HG03469 (cell line): ENCODE measurements around the gene ERC1.
"Not testable (repeated sequence)": the region's sequence is repeated elsewhere in the genome, so short reads cannot be mapped to it uniquely, and the experiment has no call there.

Experiments used
- ATAC-seq: cut with Tn5 transposase; IDR thresholded peaks from one replicate; pipeline ENCODE4 v1.9.1; 2021; ENCODE audit warnings: mild to moderate bottlenecking, moderate library complexity, moderate number of reproducible peaks; ENCODE audit not compliant: unreplicated experiment

Gene ERC1

GRCh38 chr12:1213618-1214205 lies 222.7 kb downstream of the ERC1 start:
- no peak for ATAC-seq

- no peak for ATAC-seq
These were observed 225.5 kb downstream of the ERC1 start for GRCh38 chr12:1216560-1216959.

- no peak for ATAC-seq
These were observed 226.3 kb downstream of the ERC1 start for GRCh38 chr12:1217191-1217949.

- ATAC-seq, result no peak
These were observed 227.3 kb downstream of the ERC1 start for GRCh38 chr12:1218369-1218768.

GRCh38 chr12:1220127-1221092 lies 229.4 kb downstream of the ERC1 start:
- ATAC-seq, result no peak

- no peak for ATAC-seq
These were observed 232.0 kb downstream of the ERC1 start for GRCh38 chr12:1222858-1223639.

GRCh38 chr12:1226951-1227350 lies 235.9 kb downstream of the ERC1 start:
- no peak for ATAC-seq

- ATAC-seq, result no peak
These were observed 243.1 kb downstream of the ERC1 start for GRCh38 chr12:1234073-1234472.

- no peak for ATAC-seq
These were observed 255.6 kb downstream of the ERC1 start for GRCh38 chr12:1246637-1247036.

GRCh38 chr12:1250641-1251040 lies 259.6 kb downstream of the ERC1 start:
- no peak for ATAC-seq

- ATAC-seq, result no peak
These were observed 261.7 kb downstream of the ERC1 start for GRCh38 chr12:1252758-1253157.

GRCh38 chr12:1255125-1255524 lies 264.1 kb downstream of the ERC1 start:
- ATAC-seq, result not testable (repeated sequence)

- ATAC-seq, result not testable (repeated sequence)
These were observed 264.8 kb downstream of the ERC1 start for GRCh38 chr12:1255854-1256253.

GRCh38 chr12:1256285-1256684 lies 265.3 kb downstream of the ERC1 start:
- no peak for ATAC-seq

GRCh38 chr12:1256991-1257390 lies 266.0 kb downstream of the ERC1 start:
- no peak for ATAC-seq

- no peak for ATAC-seq
These were observed 271.0 kb downstream of the ERC1 start for GRCh38 chr12:1262011-1262410.

GRCh38 chr12:1267243-1267642 lies 276.2 kb downstream of the ERC1 start:
- ATAC-seq, result no peak

GRCh38 chr12:1272142-1272541 lies 281.1 kb downstream of the ERC1 start:
- no peak for ATAC-seq

- no peak for ATAC-seq
These were observed 282.0 kb downstream of the ERC1 start for GRCh38 chr12:1273051-1273450.

GRCh38 chr12:1277905-1278304 lies 286.9 kb downstream of the ERC1 start:
- no peak for ATAC-seq

GRCh38 chr12:1279050-1279449 lies 288.0 kb downstream of the ERC1 start:
- no peak for ATAC-seq
